ACHN (cell line): ENCODE measurements around the gene TNFSF13.

Experiments used
- DNase-seq: peaks from one replicate; pipeline ENCODE4 v3.0.0-alpha.2; 2015
- in situ Hi-C: cut with HindIII; loops from 2 replicates; pipeline ENCODE4 v1.10.0; 2017; ENCODE audit warnings: low sequenced_read_pairs, low pct_ligation_motif_present, low pct_unique_long_range_greater_than_20kb

Gene TNFSF13

GRCh38 chr17:7558544-7559319 is at the start of gene TNFSF13:
TSS of gene TNFSF13 (plus strand) at chr17:7558750. CDS start at chr17:7559040, 290 bp downstream.
- no peak for DNase-seq
- in situ Hi-C loops, result no loop called here

GRCh38 chr17:7508846-7509245 is 49.7 kb upstream of the TNFSF13 start:
- in situ Hi-C loops, result no loop called here
- no peak for DNase-seq

DNA sequence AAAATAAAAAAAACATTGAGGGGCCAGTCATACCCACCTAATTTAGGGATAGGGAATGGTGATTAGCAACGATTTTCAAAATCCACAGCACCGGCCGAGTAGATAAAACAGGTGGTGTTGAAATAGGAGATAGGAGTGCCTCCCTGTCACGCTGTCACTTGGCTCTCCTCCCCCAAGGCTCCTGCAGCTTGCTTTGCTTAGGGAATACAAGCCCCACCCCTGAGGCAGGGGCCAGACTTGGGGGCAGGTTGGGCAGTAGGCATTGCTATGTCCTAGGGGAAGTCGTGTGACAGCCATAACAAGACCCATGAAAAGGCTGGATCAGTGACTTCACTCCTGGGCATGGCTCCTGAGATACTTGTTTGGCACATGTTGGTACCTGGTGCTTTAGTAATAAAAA is 48.6 kb upstream of the TNFSF13 start:
- DNase-seq, result no peak
- in situ Hi-C loops, result no loop called here

DNA sequence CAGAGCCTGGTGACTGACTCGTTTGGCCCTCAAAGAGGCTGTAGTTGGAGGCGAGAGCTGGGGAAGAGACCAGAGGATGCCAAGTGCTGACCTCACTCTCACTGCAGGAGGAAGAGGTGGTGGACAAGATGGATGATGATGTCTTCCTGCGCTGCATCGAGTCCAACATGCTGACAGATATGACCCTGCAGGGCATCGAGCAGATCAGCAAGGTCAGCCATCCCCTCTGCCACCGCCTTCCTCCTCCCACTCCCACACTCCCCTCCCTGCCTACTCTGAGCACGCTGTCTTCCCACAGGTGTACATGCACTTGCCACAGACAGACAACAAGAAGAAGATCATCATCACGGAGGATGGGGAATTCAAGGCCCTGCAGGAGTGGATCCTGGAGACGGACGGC is 47.4 kb upstream of the TNFSF13 start:
- in situ Hi-C loops, result no loop called here
- no peak for DNase-seq

DNA sequence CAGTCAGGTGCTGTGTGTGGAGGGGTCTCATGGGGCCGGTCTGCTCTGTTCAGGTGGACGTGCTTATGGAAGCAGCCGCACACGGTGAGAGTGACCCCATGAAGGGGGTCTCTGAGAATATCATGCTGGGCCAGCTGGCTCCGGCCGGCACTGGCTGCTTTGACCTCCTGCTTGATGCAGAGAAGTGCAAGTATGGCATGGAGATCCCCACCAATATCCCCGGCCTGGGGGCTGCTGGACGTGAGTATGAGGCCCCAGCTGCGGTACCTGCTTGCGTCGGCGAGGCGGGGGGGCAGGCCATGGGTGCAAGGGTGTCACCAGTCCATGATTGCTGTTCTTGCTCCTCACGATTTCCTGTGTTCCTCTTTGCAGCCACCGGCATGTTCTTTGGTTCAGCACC is 46.4 kb upstream of the TNFSF13 start:
- in situ Hi-C loops, result no loop called here
- no peak for DNase-seq

DNA sequence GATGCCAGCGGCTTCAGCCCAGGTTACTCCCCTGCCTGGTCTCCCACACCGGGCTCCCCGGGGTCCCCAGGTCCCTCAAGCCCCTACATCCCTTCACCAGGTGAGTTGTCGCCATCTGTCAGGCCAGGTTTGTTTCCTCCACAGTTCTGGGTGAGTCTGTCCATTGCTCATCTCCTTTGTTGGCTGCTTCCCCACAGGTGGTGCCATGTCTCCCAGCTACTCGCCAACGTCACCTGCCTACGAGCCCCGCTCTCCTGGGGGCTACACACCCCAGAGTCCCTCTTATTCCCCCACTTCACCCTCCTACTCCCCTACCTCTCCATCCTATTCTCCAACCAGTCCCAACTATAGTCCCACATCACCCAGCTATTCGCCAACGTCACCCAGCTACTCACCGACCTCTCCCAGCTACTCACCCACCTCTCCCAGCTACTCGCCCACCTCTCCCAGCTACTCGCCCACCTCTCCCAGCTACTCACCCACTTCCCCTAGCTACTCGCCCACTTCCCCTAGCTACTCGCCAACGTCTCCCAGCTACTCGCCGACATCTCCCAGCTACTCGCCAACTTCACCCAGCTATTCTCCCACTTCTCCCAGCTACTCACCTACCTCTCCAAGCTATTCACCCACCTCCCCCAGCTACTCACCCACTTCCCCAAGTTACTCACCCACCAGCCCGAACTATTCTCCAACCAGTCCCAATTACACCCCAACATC is 45.6 kb upstream of the TNFSF13 start:
- in situ Hi-C loops, result no loop called here
- no peak for DNase-seq

- in situ Hi-C loops, result no loop called here
- no peak for DNase-seq
Measured at GRCh38 chr17:7513850-7514419, 44.6 kb upstream of the TNFSF13 start.

DNA sequence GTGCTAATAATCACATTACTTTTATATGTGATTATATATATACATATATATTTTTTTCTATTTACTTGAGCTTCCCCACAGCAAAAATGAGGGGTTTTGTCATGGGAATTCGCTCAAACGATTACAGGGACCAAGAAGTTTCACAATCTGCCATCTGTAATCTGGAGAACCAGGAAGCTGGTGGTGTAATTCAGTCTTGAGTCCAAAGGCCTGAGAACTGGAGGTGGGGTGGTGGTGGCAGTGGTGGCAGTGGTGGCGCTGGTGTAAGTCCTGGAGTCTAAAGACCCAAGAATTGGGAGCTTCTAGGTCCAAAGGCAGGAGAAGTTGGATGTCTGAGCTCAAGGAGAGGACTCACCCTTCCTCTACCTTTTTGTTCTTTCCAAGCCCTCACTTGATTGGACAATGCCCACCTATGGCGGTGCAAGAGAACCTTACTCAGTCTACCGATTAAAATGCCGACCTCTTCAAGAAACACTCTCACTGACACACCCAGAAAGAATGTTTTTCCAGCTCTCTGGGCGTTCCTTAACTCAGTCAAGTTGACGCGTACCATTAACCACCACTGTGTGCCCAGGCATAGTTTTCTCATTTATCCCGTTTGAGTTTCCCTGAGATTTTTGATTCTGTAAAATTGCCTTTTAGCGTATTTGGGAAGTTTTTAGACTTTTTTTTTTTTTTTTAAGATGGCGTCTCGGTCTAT is 42.5 kb upstream of the TNFSF13 start:
- in situ Hi-C loops, result no loop called here
- DNase-seq, result no peak

GRCh38 chr17:7523033-7523432 is 35.5 kb upstream of the TNFSF13 start:
- in situ Hi-C loops, result no loop called here
- no peak for DNase-seq

DNA sequence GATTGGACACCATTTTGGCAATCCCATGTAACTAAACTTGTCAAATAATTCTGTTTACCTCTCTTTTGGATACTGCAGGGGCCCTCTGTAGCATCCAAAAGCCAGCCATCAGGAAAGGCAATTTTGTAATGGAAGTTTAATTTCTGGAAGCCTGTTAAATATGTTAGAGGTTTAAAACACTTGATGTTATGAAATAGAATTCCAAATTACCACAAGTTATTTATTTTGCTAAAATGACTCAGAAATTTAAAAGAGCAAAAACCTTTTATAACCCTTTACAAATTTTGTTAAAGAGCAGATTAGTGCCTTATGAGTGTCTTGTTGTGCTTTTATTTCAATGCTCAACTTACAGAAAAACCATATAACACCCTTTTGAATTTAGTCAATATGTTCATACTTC is 29.7 kb upstream of the TNFSF13 start:
- no peak for DNase-seq
- in situ Hi-C loops, result no loop called here

GRCh38 chr17:7530023-7530900 is 28.3 kb upstream of the TNFSF13 start:
- in situ Hi-C loops, result no loop called here
- DNase-seq, result no peak

DNA sequence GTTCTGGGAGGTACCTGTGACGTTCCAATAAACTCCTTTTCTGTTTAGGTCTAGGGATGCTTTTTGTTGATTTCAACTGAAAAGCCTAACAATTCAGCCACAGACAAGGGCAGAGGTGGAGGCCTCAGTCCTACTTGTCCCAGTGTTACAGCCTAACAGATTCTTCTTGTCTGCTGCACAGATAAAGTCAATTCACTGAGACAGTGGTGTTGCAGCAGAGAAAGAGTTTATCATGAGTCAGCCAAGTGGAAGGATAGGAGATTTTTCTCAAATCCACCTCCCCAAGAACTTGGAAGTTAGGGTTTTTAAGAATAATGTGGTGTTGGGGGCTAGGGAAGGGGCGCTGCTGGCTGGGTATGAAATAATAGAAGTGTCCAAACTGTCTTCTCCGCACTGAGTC is 20.5 kb upstream of the TNFSF13 start:
- in situ Hi-C loops, result no loop called here
- DNase-seq, result no peak

GRCh38 chr17:7538891-7539545 is 19.5 kb upstream of the TNFSF13 start:
- no peak for DNase-seq
- in situ Hi-C loops, result no loop called here

DNA sequence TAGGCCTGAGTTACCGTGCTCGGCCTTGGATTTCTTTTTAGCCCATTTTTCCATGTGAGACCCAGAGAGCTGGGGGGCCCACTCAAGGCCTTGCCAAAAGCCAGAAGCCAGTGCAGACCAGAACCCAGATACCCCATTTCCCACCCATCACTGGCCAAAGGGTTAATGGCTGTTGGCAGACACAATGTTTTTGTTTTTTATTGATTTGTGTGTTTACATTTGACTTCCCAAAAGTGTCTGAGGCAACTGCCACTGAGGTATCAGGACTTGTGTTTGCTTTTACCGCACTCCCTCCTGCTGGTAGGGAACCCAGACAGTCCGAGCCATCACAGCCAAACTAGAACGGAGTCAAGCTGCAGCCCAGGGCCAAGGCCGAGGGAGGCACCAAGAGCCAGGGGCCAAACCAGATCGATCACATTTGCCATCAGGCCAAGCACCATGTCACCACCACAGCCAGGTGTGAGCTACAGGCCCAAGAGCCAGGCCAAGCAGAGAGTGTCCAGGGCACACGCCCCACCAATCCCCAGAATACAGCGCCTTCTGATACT is 17.4 kb upstream of the TNFSF13 start:
- in situ Hi-C loops, result no loop called here
- DNase-seq, result no peak

DNA sequence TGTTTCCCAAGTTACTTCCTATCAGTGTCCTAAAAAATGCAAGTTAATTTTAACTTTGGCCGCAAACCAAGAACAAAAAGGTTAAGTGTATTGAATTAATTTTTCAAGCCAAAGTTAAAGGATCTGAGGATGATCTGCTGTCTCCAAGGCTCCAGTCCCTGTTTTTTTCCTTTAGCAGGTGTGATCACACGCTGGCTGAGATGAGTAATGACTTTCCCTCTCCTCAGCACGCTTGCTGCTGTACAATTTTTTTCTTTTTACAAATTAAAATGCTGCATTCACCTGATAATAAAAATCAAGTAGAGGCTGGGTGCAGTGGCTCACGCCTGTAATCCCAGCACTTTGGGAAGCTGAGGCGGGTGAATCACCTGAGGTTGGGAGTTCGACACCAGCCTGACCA is 13.6 kb upstream of the TNFSF13 start:
- no peak for DNase-seq
- in situ Hi-C loops, result no loop called here

GRCh38 chr17:7548585-7549400 is 9.8 kb upstream of the TNFSF13 start, which contains the start of gene TNFSF12:
TSS of gene TNFSF12 (plus strand) at chr17:7549058. CDS start at chr17:7549154, 96 bp downstream.
- peak; percentile 58 for DNase-seq
- in situ Hi-C loops, result no loop called here
